HG02884 (cell line): ENCODE data around the gene CPT1A.
"Not testable (repeated sequence)": the region's sequence is repeated elsewhere in the genome, so short reads cannot be mapped to it uniquely, and the experiment has no call there.

Experiments used
- ATAC-seq: cut with Tn5 transposase; IDR thresholded peaks from one replicate; pipeline ENCODE4 v1.9.1; 2021; ENCODE audit warnings: mild to moderate bottlenecking, moderate library complexity; ENCODE audit not compliant: unreplicated experiment

Gene CPT1A

GRCh38 chr11:68841718-68842426, at the start of gene CPT1A:
CPT1A (minus strand) TSS chr11:68841916; CDS start chr11:68815474, 26,442 bp downstream.
- ATAC-seq = no peak

- no peak for ATAC-seq
Measured at GRCh38 chr11:68890490-68891231, 48.9 kb upstream of the CPT1A start.

- no peak for ATAC-seq
Measured at GRCh38 chr11:68889948-68890446, 48.3 kb upstream of the CPT1A start.

GRCh38 chr11:68884827-68885226, 43.1 kb upstream of the CPT1A start:
- ATAC-seq = not testable (repeated sequence)

- no peak for ATAC-seq
Measured at GRCh38 chr11:68882391-68882790, 40.7 kb upstream of the CPT1A start.

- ATAC-seq = no peak
Measured at GRCh38 chr11:68881320-68881719, 39.6 kb upstream of the CPT1A start.

- ATAC-seq = no peak
Measured at GRCh38 chr11:68880851-68881250, 39.1 kb upstream of the CPT1A start.

- no peak for ATAC-seq
Measured at GRCh38 chr11:68878022-68878421, 36.3 kb upstream of the CPT1A start.

- ATAC-seq = no peak
Measured at GRCh38 chr11:68872216-68873003, 30.7 kb upstream of the CPT1A start.

GRCh38 chr11:68870470-68870869, 28.8 kb upstream of the CPT1A start:
- ATAC-seq = no peak

- ATAC-seq = no peak
Measured at GRCh38 chr11:68868221-68868835, 26.6 kb upstream of the CPT1A start.

GRCh38 chr11:68867066-68867465, 25.4 kb upstream of the CPT1A start:
- ATAC-seq = no peak

- no peak for ATAC-seq
Measured at GRCh38 chr11:68865241-68865640, 23.5 kb upstream of the CPT1A start.

- no peak for ATAC-seq
Measured at GRCh38 chr11:68863553-68864265, 22.0 kb upstream of the CPT1A start.

- ATAC-seq = no peak
Measured at GRCh38 chr11:68862421-68862820, 20.7 kb upstream of the CPT1A start.

- ATAC-seq = no peak
Measured at GRCh38 chr11:68859123-68859522, 17.4 kb upstream of the CPT1A start.

- ATAC-seq = no peak
Measured at GRCh38 chr11:68857037-68857586, 15.4 kb upstream of the CPT1A start.

GRCh38 chr11:68856425-68857030, 14.8 kb upstream of the CPT1A start:
- ATAC-seq = not testable (repeated sequence)

- ATAC-seq = no peak
Measured at GRCh38 chr11:68855205-68855981, 13.7 kb upstream of the CPT1A start.
